HCT116 (cell line): ENCODE measurements around the gene KANSL3. TPM values are rescaled to one million over a fixed set of nuclear protein-coding genes. Genes with fewer than 3 reads are reported as not detected.

ENCODE experiments used
- ATAC-seq: fragments of 200-7000 bp; cut with Tn5 transposase; 2 replicates; pipeline ENCODE4 v1.9.1; 2020; ENCODE audit warnings: mild to moderate bottlenecking, moderate library complexity
- BruUV-seq: library from RNA; stranded (reverse); fragments of 400-500 nt; replicated peaks from 2 replicates; lab custom pipeline; 2021; lab: Mats Ljungman, UMichigan
- CTCF ChIA-PET: fragments of 300-600 bp; sonication (Branson Sonifier 250); formaldehyde crosslinking; loops from one replicate; lab custom pipeline; 2021; ENCODE audit warnings: antibody characterized with exemption; lab: Charles Lee
- POLR2A ChIA-PET: fragments of 300-600, 350-600 bp; sonication (Branson Sonifier 250); formaldehyde crosslinking; loops from one replicate; lab custom pipeline; 2021; ENCODE audit warnings: antibody characterized with exemption; lab: Charles Lee
- RAD21 ChIA-PET, 2 experiments: fragments of 300-600 bp; sonication (Branson Sonifier 250); formaldehyde crosslinking; loops; one replicate each; lab custom pipeline; 2023; ENCODE audit warnings: low total read pairs in 2 of 2; ENCODE audit not compliant: uncharacterized antibody in 2 of 2, unreplicated experiment in 2 of 2, low non-redundant PET in 1 of 2; lab: Charles Lee
- DNase-seq: peaks from one replicate; pipeline ENCODE4 v3.0.0-alpha.2; 2010; ENCODE audit warnings: low read depth, low spot score
- H2AFZ ChIP-seq: fragments of 200-600 bp; shearing (Covaris generic), sonication (generic); 2 replicates; pipeline ENCODE4 v1.6.1; 2017; ENCODE audit warnings: low read depth, mixed run types, mixed read lengths, antibody characterized with exemption, low read length; ENCODE audit not compliant: poor library complexity, severe bottlenecking
- H3K27ac ChIP-seq: 2 replicates; pipeline ENCODE4 v1.5.1; 2012; ENCODE audit warnings: low read depth, low read length
- H3K27me3 ChIP-seq: fragments of 200-600 bp; sonication (generic); 2 replicates; pipeline ENCODE4 v1.6.1; 2016; ENCODE audit warnings: mixed run types, low read length, mixed read lengths; ENCODE audit not compliant: insufficient read depth
- H3K36me3 ChIP-seq, 2 experiments: fragments of 200-500 bp in 1 of 2; fragments of 200-600 bp in 1 of 2; sonication (Bioruptor generic) in 1 of 2; sonication (generic) in 1 of 2; 2 replicates each; pipeline versions ENCODE4 v1.5.1 to v1.6.1; 2014 to 2016; ENCODE audit warnings: low read length in 2 of 2, inconsistent platforms in 1 of 2, mixed read lengths in 1 of 2, mixed run types in 1 of 2; ENCODE audit not compliant: insufficient read depth in 2 of 2, control insufficient read depth in 1 of 2
- H3K4me1 ChIP-seq, 2 experiments: fragments of 200-600 bp in 1 of 2; sonication (generic) in 1 of 2; 2 replicates each; pipeline versions ENCODE4 v1.5.1 to v1.6.1; 2012 to 2017; ENCODE audit warnings: low read length in 2 of 2, inconsistent platforms in 1 of 2, mild to moderate bottlenecking in 1 of 2, mixed read lengths in 1 of 2, mixed run types in 1 of 2, moderate library complexity in 1 of 2; ENCODE audit not compliant: insufficient read depth in 2 of 2, control insufficient read depth in 1 of 2
- H3K4me2 ChIP-seq: fragments of 200-600 bp; sonication (generic); 2 replicates; pipeline ENCODE4 v1.6.1; 2017; ENCODE audit warnings: mixed run types, low read length, mixed read lengths
- H3K4me3 ChIP-seq, 2 experiments: fragments of 200-600 bp in 1 of 2; sonication (generic) in 1 of 2; replicated peaks in 1 of 2; 2 replicates each; pipeline ENCODE4 v1.5.1; 2011 to 2016; ENCODE audit warnings: low read length in 2 of 2, control low read depth in 1 of 2, low read depth in 1 of 2, mild to moderate bottlenecking in 1 of 2, mixed read lengths in 1 of 2, mixed run types in 1 of 2
- H3K79me2 ChIP-seq: fragments of 200-600 bp; sonication (generic); 2 replicates; pipeline ENCODE4 v1.6.1; 2017; ENCODE audit warnings: mild to moderate bottlenecking, mixed run types, low read length, moderate library complexity, mixed read lengths; ENCODE audit not compliant: insufficient read depth
- H3K9ac ChIP-seq: fragments of 200-600 bp; sonication (generic); 2 replicates; pipeline ENCODE4 v1.6.1; 2016; ENCODE audit warnings: low read length, mixed read lengths
- H3K9me2 ChIP-seq: fragments of 200-600 bp; sonication (generic), shearing (Covaris generic); 2 replicates; pipeline ENCODE4 v1.6.1; 2017; ENCODE audit warnings: mixed run types, mild to moderate bottlenecking, moderate library complexity; ENCODE audit not compliant: insufficient read depth
- H3K9me3 ChIP-seq, 2 experiments: fragments of 200-500 bp in 1 of 2; fragments of 200-600 bp in 1 of 2; sonication (Bioruptor generic) in 1 of 2; sonication (generic) in 1 of 2; 2 replicates each; pipeline ENCODE4 v1.6.1; 2014 to 2017; ENCODE audit warnings: low read length in 2 of 2, mixed read lengths in 2 of 2, inconsistent platforms in 1 of 2, low read depth in 1 of 2, mild to moderate bottlenecking in 1 of 2, mixed run types in 1 of 2, moderate library complexity in 1 of 2; ENCODE audit not compliant: control insufficient read depth in 1 of 2, insufficient read depth in 1 of 2
- H4K20me1 ChIP-seq: fragments of 200-600 bp; sonication (generic), shearing (Covaris generic); 2 replicates; pipeline ENCODE4 v1.6.1; 2017; ENCODE audit warnings: mixed run types, mild to moderate bottlenecking, moderate library complexity; ENCODE audit not compliant: insufficient read depth
- ATF3 ChIP-seq: IDR thresholded peaks from 2 replicates; pipeline ENCODE4 v1.6.1; 2012
- CBX3 ChIP-seq: IDR thresholded peaks from 2 replicates; pipeline ENCODE4 v1.6.1; 2012; ENCODE audit warnings: low read depth
- CEBPB ChIP-seq: IDR thresholded peaks from 2 replicates; pipeline ENCODE4 v1.6.1; 2012; ENCODE audit warnings: low read depth
- CTCF ChIP-seq, 3 experiments: fragments of 200-600 bp in 1 of 3; sonication (generic) in 1 of 3; IDR thresholded peaks in 2 of 3; conservative IDR thresholded peaks in 1 of 3; 2 replicates each; pipeline ENCODE4 v1.5.1; 2012 to 2017; ENCODE audit warnings: low read depth in 2 of 3, low read length in 2 of 3, antibody characterized with exemption in 1 of 3, borderline replicate concordance in 1 of 3, control low read depth in 1 of 3, mild to moderate bottlenecking in 1 of 3, mixed read lengths in 1 of 3, mixed run types in 1 of 3, moderate library complexity in 1 of 3; ENCODE audit not compliant: insufficient read depth in 1 of 3
- EGR1 ChIP-seq: IDR thresholded peaks from 2 replicates; pipeline ENCODE4 v1.6.1; 2012; ENCODE audit warnings: low read depth
- ELF1 ChIP-seq: IDR thresholded peaks from 2 replicates; pipeline ENCODE4 v1.6.1; 2012; ENCODE audit warnings: low read depth, borderline replicate concordance
- EZH2 ChIP-seq: fragments of 200-600 bp; sonication (generic); IDR thresholded peaks from 2 replicates; pipeline ENCODE4 v1.6.1; 2017; ENCODE audit warnings: antibody characterized with exemption, mixed run types
- EZH2phosphoT487 ChIP-seq: fragments of 200-600 bp; IDR thresholded peaks from 2 replicates; pipeline ENCODE4 v1.6.1; 2018; ENCODE audit warnings: antibody characterized with exemption, borderline replicate concordance
- FOSL1 ChIP-seq: IDR thresholded peaks from 2 replicates; pipeline ENCODE4 v1.6.1; 2012; ENCODE audit warnings: low read depth
- JUND ChIP-seq: IDR thresholded peaks from 2 replicates; pipeline ENCODE4 v1.6.1; 2012
- MAX ChIP-seq: IDR thresholded peaks from 2 replicates; pipeline ENCODE4 v1.6.1; 2012
- POLR2A ChIP-seq: IDR thresholded peaks from 2 replicates; pipeline ENCODE4 v1.7.0; 2011; ENCODE audit warnings: borderline replicate concordance; ENCODE audit not compliant: insufficient read depth, insufficient read length; ENCODE audit errors: extremely low read depth
- POLR2AphosphoS5 ChIP-seq: IDR thresholded peaks from 2 replicates; pipeline ENCODE4 v1.6.1; 2011; ENCODE audit warnings: mild to moderate bottlenecking, low read depth, low read length, moderate library complexity
- RAD21 ChIP-seq: IDR thresholded peaks from 2 replicates; pipeline ENCODE4 v1.6.1; 2012; ENCODE audit warnings: low read depth, mild to moderate bottlenecking
- REST ChIP-seq: IDR thresholded peaks from 2 replicates; pipeline ENCODE4 v1.6.1; 2012; ENCODE audit warnings: low read depth
- SRF ChIP-seq: IDR thresholded peaks from 2 replicates; pipeline ENCODE4 v1.6.1; 2012; ENCODE audit warnings: low read depth
- TCF7L2 ChIP-seq: IDR thresholded peaks from 2 replicates; pipeline ENCODE4 v1.7.0; 2011; ENCODE audit warnings: borderline replicate concordance, inconsistent platforms; ENCODE audit not compliant: insufficient read depth, insufficient read length; ENCODE audit errors: extremely low read depth
- ZBTB33 ChIP-seq: IDR thresholded peaks from 2 replicates; pipeline ENCODE4 v1.6.1; 2011; ENCODE audit warnings: mild to moderate bottlenecking, low read length, moderate library complexity; ENCODE audit not compliant: insufficient replicate concordance; ENCODE audit errors: extremely low read depth
- ZFX ChIP-seq: fragments of 450-650 bp; IDR thresholded peaks from 2 replicates; pipeline ENCODE4 v1.6.1; 2017
- ZNF274 ChIP-seq: fragments of 200-500 bp; sonication (Bioruptor generic); IDR thresholded peaks from 2 replicates; pipeline ENCODE4 v1.6.1; 2014; ENCODE audit warnings: mild to moderate bottlenecking, low read depth, low read length, inconsistent platforms
- intact Hi-C: fragments of 100-400 bp; cut with micrococcal nuclease; formaldehyde crosslinking; loops from 2 replicates; pipeline ENCODE4 v1.10.0; 2022
- total RNA-seq: library from RNA; stranded (reverse); gene quantifications from one replicate; pipeline ENCODE4 v1.2.1, GENCODE V29; 2021; ENCODE audit not compliant: unreplicated experiment

The KANSL3 gene
- total RNA-seq, 1 experiment from 2014 or later = 35.8 TPM

- Histone ChIP-seq H4K20me1 (no peaks in the 10 kb centered on the region), H3K4me3 (no peak overlapping the region), H3K79me2 (no peaks in the 10 kb centered on the region), H3K27me3 (no peaks in the 10 kb centered on the region), H3K4me1 (peaks cover 1 to 4% of the 10 kb centered on the region in 2 experiments; a peak in 2 of 4 replicates), H3K36me3 (no peaks in the 10 kb centered on the region), H3K27ac (no peak overlapping the region), H3K9ac (no peak overlapping the region), H3K9me2 (no peaks in the 10 kb centered on the region), H2AFZ (no peak overlapping the region), H3K9me3 (no peaks in the 10 kb centered on the region), H3K4me2 (no peak overlapping the region)
- intact Hi-C loops = no loop called here
- ChIA-PET RAD21 (no interaction called here), POLR2A (no interaction called here), CTCF (no interaction called here)
- no peak for ATAC-seq
- no peak for TF ChIP-seq EZH2
- no peak for TF ChIP-seq EZH2phosphoT487
- TF ChIP-seq TCF7L2 = no peak
- no peak for TF ChIP-seq CBX3
- no peak for TF ChIP-seq MAX
- no peak for TF ChIP-seq SRF
- TF ChIP-seq JUND = no peak
- no peak for TF ChIP-seq ELF1
- TF ChIP-seq ZFX = no peak
- no peak for TF ChIP-seq CEBPB
- TF ChIP-seq FOSL1 = no peak
- TF ChIP-seq POLR2A = no peak
- TF ChIP-seq RAD21 = no peak
- TF ChIP-seq REST = no peak
- no peak for TF ChIP-seq ZBTB33
- TF ChIP-seq CTCF (IDR thresholded peaks at IDR 0.05 in 2 of 3, conservative IDR thresholded peaks at IDR 0.05 in 1 of 3; ENCODE audit: borderline replicate concordance in 1 of 3, insufficient read depth in 1 of 3, low read depth in 2 of 3, low read length in 2 of 3) = no peak
- TF ChIP-seq ZNF274 = no peak
- TF ChIP-seq ATF3 = no peak
- no peak for TF ChIP-seq POLR2AphosphoS5
- no peak for TF ChIP-seq EGR1
- BruUV-seq = no TSS peak
- no peak for DNase-seq
Observed at GRCh38 chr2:96647681-96648080, 9.6 kb upstream of the KANSL3 start.
